Upper lobe of left lung (tissue), 4 donors: ENCODE measurements around the gene RALGAPB.

ENCODE experiments used
- CTCF ChIP-seq, 6 experiments: fragments of 450-650 bp in 4 of 6; fragments of 200-600 bp in 2 of 6; sonication (generic) in 2 of 6; IDR thresholded peaks; one replicate each; pipeline ENCODE4 v1.5.1; 2016 to 2019; ENCODE audit warnings: antibody characterized with exemption in 6 of 6
- EP300 ChIP-seq, 4 donors: sonication (generic); formaldehyde crosslinking; IDR thresholded peaks; one replicate each; pipeline ENCODE4 v1.5.1; 2017; ENCODE audit warnings: antibody characterized with exemption in 4 of 4, control low read depth in 2 of 4
- POLR2A ChIP-seq, 4 donors: fragments of 450-650 bp; IDR thresholded peaks; one replicate each; pipeline ENCODE4 v1.5.1; 2016 to 2017; ENCODE audit warnings: antibody characterized with exemption in 4 of 4, mild to moderate bottlenecking in 2 of 4
- POLR2AphosphoS5 ChIP-seq, 2 donors: sonication (generic); formaldehyde crosslinking; IDR thresholded peaks; one replicate each; pipeline ENCODE4 v1.5.1; 2017; ENCODE audit warnings: antibody characterized with exemption in 2 of 2

- TF ChIP-seq POLR2A (IDR thresholded peaks at IDR 0.05) = no peak
- no peak for TF ChIP-seq CTCF (IDR thresholded peaks at IDR 0.05)
- TF ChIP-seq POLR2AphosphoS5 (IDR thresholded peaks at IDR 0.05) = no peak
- no peak for TF ChIP-seq EP300 (IDR thresholded peaks at IDR 0.05)
These were observed 73.1 kb downstream of the RALGAPB start for GRCh38 chr20:38545771-38546170.
